Stimulated activated CD4-positive, alpha-beta T cell treated with anti-CD3 and anti-CD28 coated beads, TNF-alpha, amount 100 ng/mL, for 4 hours (primary cell): ENCODE results near the gene PWWP2B.

ENCODE experiments used
- DNase-seq, 3 experiments: peaks; one replicate each; pipeline ENCODE4 v3.0.0-alpha.2; 2020; ENCODE audit warnings: low read depth in 3 of 3

PWWP2B gene

DNA sequence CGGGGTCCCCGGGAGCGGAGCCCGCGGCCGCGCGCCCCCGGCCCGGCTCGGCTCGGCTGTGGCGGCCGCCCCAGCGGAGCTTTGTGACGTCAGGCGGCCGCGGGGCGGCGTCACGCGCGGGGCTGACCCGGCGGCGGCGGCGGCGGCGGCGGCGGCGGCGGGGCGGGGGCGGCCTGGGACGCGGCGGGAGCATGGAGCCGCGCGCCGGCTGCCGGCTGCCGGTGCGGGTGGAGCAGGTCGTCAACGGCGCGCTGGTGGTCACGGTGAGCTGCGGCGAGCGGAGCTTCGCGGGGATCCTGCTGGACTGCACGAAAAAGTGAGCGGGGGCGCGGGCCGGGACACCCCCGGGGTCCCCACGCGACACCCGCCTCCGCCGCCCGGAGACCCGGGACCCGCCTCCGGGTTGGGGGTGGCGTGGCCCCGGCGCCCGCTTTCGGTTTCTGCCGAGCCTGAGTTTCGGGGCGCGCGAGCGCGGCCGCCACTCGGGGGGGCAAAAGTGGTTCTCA lies at the start of gene PWWP2B:
PWWP2B (plus strand) TSS at position 165 of the 506 bp plus-strand sequence; CDS start at position 192, 27 bp downstream.
- DNase-seq: peak; percentile 37 to 47 (median 43)

DNA sequence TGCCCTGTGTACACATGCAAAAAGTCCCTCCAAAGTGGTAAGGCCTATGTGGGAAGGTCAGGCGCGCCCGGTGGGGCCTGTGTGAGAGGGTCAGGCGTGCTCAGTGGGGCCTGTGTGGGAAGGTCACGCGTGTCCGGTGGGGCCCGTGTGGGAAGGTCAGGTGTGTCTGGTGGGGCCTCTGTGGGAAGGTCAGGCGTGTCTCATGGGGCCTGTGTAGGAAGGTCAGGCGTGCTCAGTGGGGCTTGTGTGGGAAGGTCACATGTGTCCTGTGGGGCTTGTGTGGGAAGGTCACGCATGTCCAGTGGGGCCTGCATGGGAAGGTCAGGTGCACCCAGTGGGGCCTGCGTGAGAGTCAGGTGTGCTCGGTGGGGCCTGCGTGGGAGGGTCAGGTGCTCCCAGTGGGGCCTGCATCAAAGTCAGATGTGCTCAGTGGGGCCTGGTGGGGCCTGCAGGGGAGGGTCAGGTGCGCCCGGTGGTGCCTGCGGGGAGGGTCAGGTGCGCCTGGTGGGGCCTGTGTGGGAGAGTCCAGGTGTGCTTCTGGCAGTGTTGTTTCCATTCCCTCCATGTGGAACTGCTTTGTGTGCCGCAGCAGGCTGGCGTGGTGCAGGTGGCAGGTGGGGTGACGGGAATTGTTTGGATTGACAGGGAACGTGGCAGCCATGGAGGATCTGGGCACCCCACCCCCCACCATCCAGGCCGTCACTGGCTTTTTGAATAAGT lies 49.6 kb upstream of the PWWP2B start:
- no peak for DNase-seq

DNA sequence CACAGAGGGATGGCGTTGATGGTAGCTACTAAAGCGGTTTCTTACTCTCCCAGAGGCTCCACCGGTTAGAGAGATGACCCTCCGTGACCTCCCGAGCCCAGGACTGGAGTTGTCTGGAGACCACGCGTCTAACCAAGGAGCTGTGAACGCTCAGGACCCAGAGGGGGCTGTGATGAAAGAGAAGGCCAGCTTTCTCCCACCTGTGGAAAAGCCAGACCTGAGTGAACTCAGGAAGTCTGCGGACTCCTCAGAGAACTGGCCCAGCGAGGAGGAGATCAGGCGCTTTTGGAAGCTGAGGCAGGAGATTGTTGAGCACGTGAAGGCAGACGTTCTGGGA lies 49.1 kb upstream of the PWWP2B start:
- no peak for DNase-seq

DNA sequence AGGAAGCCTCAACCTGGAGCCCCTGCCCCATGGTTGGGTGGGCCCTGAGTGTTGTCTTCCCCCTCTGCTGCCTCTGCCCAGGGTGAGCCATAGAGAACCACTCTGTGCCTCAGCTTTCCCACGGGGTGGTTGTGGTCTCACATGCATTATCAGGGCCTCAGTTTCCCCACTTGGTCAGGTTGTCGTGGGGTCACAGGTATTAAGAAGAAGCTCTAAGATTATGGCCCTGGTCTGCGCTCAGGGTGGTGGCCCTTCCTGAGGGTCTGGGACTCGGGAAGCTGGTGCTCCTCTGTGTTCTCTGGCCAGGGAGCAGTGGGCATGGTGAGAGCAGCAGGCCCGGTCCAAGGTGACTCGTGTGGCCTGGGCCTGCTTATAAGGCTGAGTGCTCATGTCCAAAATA lies 47.2 kb upstream of the PWWP2B start:
- no peak for DNase-seq

DNA sequence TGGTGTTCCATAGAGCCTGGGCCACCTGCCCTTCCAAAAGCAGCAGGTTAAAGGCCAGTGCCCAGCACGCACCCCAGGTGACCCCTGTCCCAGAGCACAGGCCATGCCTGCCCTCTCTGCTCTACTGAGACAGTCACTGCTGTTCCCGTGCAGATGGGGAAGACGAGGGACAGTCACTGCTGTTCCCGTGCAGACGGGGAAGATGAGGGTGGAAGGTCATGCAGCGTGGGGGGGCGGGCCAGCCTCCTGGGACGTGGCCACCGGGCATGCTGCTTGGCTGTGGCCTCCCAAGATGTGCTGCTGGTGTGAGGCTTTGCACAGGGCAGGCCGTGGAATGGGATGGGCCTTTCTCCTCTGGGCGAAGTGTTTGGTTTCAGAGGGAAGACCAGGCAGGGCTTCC lies 46.6 kb upstream of the PWWP2B start:
- no peak for DNase-seq

DNA sequence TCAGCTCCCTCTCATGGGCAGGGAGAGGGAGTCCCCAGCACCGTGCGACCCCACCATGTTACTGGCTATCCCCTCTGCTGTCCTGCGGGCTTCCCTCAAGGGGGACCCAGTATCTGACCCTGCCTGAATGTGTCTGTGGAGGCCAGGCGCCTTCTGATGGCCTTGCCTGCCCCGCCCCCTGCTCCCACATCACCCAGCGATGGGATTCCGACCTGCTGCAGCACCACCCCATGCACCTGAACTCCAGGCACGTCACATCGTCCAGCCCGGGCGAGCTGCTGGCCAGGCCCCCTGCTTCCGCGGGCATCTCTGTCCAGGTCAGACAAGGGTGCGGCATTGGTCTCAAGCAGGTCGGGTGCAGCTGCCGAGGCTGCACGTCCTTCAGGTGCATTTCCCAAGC lies 46.1 kb upstream of the PWWP2B start:
- no peak for DNase-seq

DNA sequence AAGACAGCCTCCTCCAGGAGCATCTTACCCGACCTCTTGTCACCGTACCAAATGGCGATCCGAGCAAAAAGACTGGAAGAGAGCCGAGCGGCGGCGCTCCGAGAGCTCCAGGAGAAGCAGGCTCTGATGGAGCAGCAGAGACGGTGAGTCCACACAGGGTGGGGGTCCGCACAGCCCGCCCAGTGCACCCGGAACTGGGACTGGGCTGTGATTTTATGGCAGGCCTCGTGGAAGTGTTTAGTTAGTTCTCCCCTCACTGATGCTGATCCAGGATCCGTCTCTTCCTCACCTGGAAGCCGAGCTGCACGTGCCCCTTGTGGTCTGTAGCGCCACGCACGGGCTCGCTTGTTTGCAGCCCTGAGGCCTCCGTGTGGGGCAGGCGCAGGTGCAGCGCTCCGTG lies 45.4 kb upstream of the PWWP2B start:
- no peak for DNase-seq

DNA sequence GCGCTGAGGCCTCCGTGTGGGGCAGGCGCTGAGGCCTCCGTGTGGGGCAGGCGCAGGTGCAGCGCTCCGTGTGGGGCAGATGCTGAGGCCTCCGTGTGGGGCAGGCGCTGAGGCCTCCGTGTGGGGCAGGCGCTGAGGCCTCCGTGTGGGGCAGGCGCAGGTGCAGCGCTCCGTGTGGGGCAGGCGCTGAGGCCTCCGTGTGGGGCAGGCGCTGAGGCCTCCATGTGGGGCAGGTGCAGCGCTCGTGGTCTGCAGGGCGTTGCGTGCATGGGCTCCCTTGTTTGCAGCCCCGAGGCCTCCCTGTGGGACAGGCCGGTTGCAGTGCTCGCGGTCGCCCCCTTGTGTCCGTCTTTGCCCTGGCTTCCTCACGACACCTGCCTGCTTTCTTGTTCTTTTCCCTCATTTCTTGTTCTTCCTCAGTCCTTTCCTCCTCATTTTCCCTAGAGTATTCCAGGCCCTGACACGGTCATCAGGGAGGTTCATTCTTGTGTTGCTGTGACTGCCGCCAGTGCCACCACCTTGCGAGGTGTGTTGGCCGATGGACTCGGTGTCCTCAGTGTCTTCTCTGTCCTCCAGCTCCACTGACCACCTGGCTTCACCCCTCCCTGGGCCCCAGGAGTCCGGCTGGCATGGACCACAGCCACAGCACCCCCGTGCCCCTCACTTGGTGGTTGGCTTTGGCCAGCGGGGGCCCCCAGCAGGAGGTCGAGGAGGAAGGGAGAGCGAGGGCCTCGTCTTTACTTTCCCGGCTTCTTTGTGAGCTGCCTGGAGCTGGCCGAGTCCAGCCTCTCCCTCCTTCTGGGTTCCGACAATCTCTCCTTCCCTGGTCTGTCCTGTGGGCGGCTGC lies 44.3 kb upstream of the PWWP2B start:
- peak; percentile 56 to 71 (median 69) for DNase-seq

DNA sequence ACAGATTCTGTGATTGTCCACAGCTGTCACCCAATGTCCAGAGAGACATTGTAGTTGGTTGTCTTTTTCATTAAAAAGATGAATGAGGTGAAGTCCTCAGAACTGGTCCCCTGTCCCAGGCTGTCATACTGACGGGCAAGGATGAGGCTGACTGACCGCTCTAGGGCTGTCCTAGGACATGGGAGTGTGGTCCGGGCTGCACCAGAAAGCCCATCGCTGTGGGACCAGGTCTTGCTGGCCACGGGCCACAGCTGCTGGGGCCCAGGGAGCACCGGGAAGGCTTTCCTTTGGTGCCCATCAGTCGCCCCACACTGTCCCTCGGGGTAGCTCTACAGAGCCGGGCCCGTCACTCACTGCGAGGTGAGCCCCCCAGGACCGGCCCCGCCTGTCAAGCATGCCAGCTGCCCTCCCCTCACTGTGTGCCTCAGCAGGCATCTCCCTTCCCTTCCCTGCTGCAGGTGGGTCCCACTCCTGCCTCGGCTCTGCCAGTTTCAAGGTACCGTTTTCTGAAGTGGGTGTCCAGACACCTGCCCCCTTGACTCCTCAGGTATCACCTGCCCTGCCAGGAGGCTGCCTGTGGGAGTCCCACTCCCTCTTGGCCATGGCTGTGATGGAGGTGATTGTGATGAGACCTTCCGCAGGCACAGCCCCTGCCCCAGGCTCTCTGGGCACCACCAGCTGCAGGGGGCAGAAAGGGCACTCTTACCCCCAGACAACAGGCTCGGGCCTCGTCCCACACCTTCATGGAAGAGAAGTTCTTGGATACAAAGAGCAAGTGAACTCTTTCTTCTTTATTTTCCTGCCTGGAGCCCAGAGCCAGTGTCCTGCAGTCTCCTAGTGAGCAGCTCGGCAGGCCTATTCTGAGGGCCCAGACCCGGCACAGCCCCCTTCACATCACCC lies 43.3 kb upstream of the PWWP2B start:
- DNase-seq: no peak

DNA sequence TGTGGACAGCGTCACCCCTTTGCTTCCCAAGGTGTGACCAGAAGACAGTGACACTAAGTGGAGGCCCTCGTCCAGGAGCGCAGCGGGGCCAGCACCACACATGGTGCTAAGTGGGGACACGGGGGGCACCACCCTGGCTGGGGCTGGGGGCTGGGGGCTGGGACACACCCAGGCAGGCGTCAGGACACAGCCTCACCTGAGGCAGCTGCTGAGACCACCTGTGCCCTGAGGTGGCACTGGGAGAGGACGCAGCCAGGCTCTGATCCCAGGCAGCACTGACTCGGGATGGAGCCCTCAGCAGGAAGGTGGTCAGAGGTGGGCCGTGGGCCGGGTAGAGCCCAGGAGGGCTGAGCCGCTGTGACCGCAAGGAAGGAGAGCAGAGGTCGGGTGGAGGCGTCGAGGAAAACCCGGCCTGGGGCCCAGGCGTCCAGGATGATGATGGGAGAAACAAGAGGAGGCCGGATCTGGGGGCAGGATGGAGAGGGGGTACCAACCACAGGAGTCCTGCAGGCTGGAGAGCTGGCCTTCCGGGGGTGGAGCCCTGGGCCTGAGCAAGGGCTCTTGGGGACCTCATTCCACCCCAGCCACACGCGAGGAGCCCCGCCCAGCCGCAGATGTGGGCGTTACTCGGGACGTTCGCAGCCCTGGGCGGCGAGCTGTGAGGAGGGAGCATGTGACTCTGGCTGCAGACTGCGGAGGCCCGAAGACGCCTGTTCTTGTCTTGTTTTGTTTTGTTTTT lies 42.5 kb upstream of the PWWP2B start:
- no peak for DNase-seq

DNA sequence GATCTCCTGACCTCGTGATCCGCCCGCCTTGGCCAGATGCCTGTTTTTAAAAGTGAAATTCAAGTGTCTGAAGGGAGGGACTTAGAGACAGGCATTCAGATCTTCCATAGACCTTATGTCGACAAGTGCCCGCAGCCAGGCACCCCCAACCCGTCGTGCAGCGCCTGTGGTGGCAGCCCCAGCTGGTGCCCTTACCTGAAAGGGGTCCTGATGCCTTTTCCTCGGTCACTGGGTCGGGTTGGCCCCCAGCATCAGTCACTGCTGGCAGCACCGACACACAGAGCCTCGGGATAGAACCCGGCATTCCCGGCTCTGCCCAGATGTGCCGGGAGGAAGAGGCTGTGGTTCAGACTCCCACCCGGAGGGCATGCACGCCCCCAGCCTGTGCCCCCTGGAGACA lies 41.7 kb upstream of the PWWP2B start:
- DNase-seq: no peak

DNA sequence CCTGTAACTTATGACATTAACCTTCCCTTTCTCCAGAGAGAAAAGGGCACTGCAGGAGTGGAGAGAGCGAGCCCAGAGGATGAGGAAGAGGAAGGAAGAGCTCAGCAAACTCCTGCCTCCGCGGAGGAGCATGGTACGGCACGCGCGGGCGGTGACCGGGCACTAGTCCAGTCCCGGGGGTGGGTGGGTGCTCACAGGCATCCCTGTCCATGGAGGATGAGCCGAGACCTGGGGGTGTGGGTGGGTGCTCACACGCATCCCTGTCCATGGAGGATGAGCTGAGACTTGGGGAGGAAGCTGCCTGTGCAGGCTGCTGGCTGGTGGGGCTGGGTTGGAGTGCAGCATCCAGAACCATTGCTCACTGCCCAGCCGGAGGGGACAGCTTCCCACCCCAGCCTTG lies 41.2 kb upstream of the PWWP2B start:
- no peak for DNase-seq

DNA sequence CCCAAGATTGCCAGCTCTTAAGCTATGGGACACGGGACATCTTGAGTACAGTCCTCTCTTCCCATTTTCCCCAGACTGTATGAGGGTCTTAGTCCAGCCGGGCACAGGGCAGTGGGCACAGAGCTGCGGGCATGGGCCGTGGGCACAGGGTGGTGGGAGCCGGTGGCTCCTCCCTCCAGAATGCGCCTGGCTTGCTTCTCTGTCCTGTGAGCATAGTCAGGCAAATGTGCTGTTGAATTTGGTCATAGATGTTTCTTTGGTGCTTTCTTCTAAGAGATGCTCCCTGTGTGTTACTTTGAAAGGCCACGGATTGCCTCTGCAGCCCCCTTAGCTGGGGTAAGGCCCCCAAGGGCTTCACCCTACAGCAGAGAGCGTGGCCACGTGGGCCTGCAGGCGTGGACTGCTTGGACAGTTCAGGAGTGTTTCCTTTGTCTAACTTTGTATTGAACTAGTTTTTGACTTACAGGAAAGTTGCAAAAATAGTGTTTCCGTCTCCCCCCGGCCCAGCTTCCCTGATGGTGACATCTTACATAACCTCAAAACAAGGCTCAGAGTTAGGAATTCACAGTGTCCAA lies 40.3 kb upstream of the PWWP2B start:
- DNase-seq: no peak

DNA sequence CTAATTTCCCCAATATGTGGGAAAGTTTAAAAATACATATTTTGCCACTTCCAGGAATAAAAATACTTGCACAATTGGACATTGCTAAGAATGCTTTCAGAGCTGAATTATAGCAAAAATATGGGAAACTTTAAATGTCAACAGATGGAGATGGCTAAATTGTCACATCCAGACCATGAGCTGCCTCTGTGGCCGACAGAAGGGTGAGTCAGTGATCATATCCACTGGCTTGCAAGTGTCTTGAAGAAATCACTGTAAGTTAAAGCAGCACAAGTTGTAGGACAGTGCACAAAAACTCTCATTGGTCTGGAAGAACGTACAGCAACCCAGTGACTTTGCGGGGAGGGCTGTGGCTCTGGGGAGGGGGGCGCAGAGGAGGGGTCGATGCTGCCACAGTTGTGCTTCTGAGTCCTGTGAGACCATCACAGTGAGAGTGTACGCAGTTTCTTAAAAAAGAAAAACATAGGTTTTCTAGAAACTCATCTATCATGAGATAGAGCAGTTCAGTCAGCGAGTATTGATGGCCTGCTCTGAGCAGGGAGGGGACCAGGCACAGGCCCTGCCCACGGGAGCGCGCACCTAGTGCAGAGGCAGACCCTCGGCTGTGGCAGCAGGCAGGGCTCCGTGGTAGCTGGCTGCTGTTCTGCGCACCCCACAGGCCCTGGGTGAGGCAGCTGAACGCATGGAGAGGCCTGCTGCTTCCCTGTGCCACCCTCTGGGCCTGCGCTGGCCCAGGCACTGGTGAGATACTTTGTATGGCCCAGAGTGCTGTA lies 39.5 kb upstream of the PWWP2B start:
- no peak for DNase-seq

DNA sequence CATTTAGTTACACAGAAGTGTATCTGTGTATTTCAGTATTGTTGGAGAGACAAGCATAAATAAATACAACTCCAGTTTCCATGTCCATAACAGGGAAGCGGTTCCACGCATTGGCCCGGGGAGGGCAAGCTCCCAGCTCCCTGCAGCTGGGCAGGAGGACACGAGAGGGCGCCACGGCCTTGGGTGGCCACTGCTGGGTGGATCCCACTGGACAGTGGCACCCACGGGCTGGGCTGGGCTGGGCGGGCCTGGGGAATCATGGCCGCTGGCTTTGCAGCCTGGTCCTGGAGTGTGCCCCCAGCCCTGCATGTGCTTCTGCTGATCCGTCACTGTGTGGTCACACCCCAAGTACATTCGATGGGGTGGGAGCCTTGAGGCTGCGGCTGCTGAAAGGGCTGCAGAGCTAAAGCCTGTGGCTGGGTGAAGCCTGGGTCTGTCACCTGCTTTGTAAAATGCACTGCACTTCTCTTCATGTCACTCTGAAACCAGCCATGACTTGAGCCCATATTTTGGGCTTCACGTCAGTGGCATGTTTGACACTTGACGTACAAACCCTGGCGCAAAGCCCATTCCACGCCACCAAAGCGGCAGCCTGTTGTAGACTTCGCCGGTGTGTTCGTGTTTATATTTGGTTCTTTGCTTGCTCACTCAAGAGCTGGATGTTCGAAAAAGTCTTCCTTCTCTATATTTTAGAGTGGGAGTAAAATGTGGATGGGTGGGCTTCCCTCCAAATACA lies 37.5 kb upstream of the PWWP2B start:
- no peak for DNase-seq

DNA sequence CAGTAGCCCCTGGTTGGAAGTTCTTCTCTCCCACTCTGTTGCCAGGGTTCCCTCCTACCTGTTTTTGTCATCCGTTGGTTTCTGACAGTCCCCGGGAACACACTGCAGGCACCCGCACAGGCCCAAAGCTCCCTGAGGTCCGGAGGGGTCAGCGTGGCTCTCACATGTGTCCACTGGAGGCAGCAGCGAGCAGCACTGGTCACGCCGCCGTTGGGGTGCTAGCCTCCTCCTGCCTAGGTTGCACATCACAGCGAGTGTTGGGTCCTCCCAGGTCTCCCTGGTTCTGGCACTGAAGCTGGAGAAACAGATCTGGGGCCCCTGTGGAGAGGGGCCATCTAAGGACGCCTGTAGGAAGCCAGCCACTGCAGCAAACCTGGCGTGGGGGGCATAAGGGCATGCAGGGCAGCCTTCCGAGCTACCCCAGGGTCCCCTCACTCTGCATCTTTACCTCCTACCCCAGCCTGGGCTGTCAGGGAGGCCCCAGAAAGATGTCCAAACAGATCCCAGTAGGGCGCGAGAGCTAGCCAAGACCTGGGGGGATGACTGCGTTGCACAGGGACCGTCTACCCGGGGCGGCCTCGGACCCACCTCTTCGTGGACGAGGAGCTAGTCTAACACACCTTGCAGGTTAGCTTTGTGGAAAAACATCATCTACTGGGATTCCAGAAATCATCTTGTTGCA lies 36.1 kb upstream of the PWWP2B start:
- peak in 1 of 3 experiments; percentile 26 for DNase-seq

DNA sequence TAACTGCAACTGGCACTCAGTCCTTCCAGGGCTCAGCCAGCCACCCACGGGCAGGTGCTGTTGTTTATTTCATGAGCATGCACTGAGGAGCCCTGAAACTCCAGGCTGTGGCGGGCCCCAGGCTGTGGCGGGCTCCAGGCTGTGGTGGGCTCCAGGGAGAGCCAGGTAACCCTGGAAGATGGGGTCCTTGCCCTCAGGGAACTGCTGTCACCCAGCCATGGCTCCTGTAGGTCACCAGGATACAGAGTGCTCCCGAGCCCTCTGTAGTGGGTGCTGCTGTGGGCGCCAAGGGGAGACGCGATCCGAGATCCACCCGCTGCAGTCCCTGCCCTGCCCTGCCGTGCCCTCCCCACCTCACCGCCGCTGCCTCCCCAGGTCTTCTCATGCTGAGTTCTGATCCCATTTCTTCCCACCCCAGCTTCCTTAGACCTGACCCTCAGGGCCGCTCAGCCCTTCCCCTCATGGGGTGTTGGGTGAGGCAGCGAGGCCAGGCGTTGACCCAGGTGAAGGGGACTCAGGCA lies 35.4 kb upstream of the PWWP2B start:
- DNase-seq: no peak

DNA sequence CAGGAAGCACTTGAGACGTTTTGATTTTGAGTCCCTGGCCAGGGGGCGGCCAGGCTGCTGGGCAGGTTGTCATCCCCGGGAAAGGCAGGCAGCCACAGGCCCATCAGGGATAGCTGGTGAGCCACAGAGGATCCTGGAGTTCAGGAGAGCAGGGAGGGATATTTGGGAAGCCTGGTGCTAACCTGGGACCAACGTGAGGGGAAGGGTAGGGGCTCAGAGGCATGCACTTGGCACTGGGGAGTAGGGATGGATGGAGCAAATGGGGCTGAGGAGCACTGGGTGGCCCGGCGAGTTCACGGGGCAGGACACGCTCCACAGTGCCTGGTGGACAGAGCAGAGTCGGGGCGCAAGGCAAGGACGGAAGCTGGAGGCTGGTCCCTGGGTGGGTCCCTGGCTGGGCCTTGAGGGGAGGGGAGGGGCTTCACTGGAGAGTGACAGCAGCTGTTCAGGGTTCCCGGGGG lies 34.8 kb upstream of the PWWP2B start:
- no peak for DNase-seq

DNA sequence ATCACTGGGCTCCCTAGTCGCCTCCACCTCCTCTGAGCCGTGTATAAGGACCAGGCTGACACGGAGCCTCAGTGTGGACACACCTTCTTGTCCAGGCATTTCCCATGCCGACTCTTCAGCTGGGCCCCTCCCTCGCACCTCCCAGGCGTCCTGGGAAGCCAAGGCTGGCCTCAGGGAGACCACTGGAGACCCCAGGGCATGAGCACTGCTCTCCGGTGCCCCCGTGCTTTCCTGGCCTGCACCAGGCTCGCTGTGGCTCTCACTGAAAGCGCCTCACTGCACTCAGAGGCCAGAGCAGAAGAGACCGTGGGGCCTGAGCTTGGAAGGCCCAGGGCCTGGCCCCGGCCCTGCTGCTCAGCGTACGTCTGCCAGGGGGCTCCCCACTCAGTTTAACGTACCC lies 33.6 kb upstream of the PWWP2B start:
- DNase-seq: no peak
